ENCODE data around the gene KCTD5. TPM values are rescaled to one million over a fixed set of nuclear protein-coding genes. Genes with fewer than 3 reads are reported as not detected.

The KCTD5 gene
- total RNA-seq, 1 experiment from 2014 or later, result 36.7 TPM

DNA sequence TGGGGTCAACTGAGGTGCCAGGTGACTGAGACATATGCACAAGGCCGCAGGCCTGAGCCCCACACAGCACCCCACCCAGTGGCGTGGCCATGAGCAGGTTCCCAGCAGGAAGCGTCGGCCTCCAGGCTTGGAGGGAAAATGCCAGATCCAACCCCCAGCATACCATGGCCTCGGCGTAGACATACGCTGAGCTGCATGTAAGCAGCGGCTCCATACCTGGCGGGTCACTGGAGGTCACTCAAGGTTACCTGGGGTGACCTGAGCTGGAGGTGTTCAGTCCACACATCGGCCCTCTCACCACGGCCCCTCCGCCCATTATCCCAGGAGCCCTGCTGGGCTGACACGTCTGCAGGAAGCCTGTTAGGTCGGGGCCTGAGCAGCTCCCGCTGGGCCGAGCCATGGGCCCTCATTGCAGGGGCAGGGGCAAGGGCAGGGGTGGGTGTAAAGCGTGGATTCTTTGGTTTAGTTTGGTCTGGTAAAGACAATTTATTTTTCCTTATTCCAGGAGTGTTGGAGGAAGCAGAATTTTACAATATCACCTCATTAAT, 15.2 kb downstream of the KCTD5 start:
- Mint-ChIP-seq H3K36me3 (ENCODE audit: insufficient read depth, unreplicated experiment) (peaks cover 18% of the 10 kb centered on the region), H3K4me1 (ENCODE audit: low read depth, unreplicated experiment) (no peaks in the 10 kb centered on the region)
- CTCF ChIA-PET, result no interaction called here

DNA sequence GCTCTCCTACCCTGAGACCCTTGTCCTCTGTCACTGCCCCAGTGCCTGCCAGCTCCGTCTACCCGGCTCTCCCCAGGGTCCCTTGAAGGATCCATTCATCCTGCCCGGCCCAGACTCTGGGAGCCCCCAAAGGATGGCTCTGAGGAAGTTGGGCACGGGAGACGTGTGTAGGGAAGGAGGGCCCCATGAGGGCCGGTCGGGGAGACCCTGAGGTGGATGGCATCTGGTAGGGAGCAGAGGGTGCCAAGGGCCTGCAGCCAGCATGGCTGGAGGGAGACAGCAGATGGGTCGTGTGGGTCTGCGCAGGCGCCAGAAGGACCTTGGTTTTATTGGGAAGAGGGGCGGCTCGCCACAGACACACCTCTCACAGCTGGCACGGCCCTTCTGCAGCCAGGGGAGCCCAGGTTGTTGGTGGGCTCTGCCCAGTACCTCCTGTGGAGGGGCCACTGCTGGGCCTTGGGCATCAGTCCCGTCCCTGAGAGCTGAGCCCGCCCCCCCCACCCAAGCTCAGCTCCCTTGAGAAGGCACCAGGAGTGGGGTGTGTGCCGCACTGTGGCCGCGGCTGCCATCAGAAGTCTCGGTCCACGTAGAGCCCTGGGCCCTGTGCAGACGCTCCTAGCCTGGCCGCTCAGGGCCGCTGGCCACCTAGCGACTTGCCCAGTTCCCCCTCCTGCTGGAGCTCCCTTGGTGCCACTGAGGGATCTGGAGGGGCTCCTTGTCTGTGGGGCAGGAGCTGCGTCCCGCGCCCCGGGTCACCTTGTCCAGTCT, 16.0 kb downstream of the KCTD5 start:
- intact Hi-C loops (cut with micrococcal nuclease; ENCODE audit: unreplicated experiment), result no loop called here
- CTCF ChIA-PET, result no interaction called here
- TF ChIP-seq, protein P1, sequence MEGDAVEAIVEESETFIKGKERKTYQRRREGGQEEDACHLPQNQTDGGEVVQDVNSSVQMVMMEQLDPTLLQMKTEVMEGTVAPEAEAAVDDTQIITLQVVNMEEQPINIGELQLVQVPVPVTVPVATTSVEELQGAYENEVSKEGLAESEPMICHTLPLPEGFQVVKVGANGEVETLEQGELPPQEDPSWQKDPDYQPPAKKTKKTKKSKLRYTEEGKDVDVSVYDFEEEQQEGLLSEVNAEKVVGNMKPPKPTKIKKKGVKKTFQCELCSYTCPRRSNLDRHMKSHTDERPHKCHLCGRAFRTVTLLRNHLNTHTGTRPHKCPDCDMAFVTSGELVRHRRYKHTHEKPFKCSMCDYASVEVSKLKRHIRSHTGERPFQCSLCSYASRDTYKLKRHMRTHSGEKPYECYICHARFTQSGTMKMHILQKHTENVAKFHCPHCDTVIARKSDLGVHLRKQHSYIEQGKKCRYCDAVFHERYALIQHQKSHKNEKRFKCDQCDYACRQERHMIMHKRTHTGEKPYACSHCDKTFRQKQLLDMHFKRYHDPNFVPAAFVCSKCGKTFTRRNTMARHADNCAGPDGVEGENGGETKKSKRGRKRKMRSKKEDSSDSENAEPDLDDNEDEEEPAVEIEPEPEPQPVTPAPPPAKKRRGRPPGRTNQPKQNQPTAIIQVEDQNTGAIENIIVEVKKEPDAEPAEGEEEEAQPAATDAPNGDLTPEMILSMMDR (IDR thresholded peaks at IDR 0.05; ENCODE audit: unreplicated experiment), result no peak

More for the DNA sequence above, 15.2 kb downstream of the KCTD5 start:
- BruUV-seq (replicated peaks), result no TSS peak
- intact Hi-C loops (cut with micrococcal nuclease; ENCODE audit: unreplicated experiment), result no loop called here
- H3K27me3 Mint-ChIP-seq (ENCODE audit: unreplicated experiment), result no peaks in the 10 kb centered on the region
- H3K27ac Mint-ChIP-seq (ENCODE audit: unreplicated experiment), result no peak overlapping the region
- TF ChIP-seq, protein P1 (IDR thresholded peaks at IDR 0.05; ENCODE audit: unreplicated experiment), result no peak
- H3K4me3 Mint-ChIP-seq (ENCODE audit: low read depth, unreplicated experiment), result no peak overlapping the region
- no peaks in the 10 kb centered on the region for H3K9me3 Mint-ChIP-seq (ENCODE audit: low read depth, unreplicated experiment)
- DNase-seq, result no peak

DNA sequence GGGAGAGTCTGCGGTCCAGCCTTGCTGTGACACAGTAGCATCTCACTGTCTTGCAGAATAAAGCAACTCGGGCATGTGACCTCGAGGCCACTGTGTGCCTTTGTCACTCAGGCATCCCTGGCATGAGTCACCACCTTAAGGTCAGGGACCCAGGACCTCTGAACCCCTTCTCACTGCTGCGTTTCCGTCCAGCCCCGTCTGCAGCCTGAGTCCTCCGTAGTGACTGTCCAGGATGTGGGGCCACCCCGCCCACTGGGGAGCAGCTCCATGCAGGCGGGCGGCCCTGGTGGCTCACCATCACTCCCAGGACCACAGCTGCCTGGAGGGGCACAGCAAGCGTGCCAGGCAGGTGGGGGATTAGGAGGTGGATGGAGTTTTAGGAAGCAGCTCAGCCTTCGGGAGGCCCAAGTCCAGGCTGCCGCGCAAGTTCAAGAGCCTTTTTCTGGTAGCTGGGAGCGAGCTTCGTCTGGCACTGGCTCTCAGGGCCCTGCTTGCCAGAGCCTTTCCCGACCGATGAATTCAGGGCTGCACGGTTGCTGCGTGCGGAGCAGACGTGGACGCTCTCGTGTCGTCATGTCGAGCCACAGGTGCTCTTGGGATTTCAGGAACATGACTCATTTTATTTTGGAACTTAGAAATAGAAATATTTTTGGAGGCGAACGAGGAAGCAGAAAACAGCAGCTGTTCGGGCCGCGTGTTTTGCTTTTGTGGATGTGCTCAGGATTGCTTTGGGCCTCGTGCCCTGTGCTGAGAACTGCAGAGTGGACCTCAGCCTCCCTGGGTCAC, 16.8 kb downstream of the KCTD5 start:
- H3K27me3 Mint-ChIP-seq (ENCODE audit: unreplicated experiment), result no peaks in the 10 kb centered on the region
- TF ChIP-seq, protein P1 (IDR thresholded peaks at IDR 0.05; ENCODE audit: unreplicated experiment), result no peak
- peaks cover 29% of the 10 kb centered on the region for H3K36me3 Mint-ChIP-seq (ENCODE audit: insufficient read depth, unreplicated experiment)
- no TSS peak for BruUV-seq (replicated peaks)
- no peak overlapping the region for H3K27ac Mint-ChIP-seq (ENCODE audit: unreplicated experiment)
- CTCF ChIA-PET, result interaction anchor here (0.5 kb wide), 1 partner anchor 179 kb away, joined by 3 read pairs; the partner anchor contains the start of gene AMDHD2
- intact Hi-C loops (cut with micrococcal nuclease; ENCODE audit: unreplicated experiment), result no loop called here
- H3K9me3 Mint-ChIP-seq (ENCODE audit: low read depth, unreplicated experiment), result no peaks in the 10 kb centered on the region
- no peak overlapping the region for H3K4me3 Mint-ChIP-seq (ENCODE audit: low read depth, unreplicated experiment)
- no peaks in the 10 kb centered on the region for H3K4me1 Mint-ChIP-seq (ENCODE audit: low read depth, unreplicated experiment)
- DNase-seq, result no peak

More for the DNA sequence above, 16.0 kb downstream of the KCTD5 start:
- Mint-ChIP-seq H3K36me3 (ENCODE audit: insufficient read depth, unreplicated experiment) (peaks cover 22% of the 10 kb centered on the region), H3K4me3 (ENCODE audit: low read depth, unreplicated experiment) (no peak overlapping the region), H3K9me3 (ENCODE audit: low read depth, unreplicated experiment) (no peaks in the 10 kb centered on the region), H3K27me3 (ENCODE audit: unreplicated experiment) (no peaks in the 10 kb centered on the region), H3K27ac (ENCODE audit: unreplicated experiment) (no peak overlapping the region), H3K4me1 (ENCODE audit: low read depth, unreplicated experiment) (no peaks in the 10 kb centered on the region)
- no TSS peak for BruUV-seq (replicated peaks)
- DNase-seq, result no peak

DNA sequence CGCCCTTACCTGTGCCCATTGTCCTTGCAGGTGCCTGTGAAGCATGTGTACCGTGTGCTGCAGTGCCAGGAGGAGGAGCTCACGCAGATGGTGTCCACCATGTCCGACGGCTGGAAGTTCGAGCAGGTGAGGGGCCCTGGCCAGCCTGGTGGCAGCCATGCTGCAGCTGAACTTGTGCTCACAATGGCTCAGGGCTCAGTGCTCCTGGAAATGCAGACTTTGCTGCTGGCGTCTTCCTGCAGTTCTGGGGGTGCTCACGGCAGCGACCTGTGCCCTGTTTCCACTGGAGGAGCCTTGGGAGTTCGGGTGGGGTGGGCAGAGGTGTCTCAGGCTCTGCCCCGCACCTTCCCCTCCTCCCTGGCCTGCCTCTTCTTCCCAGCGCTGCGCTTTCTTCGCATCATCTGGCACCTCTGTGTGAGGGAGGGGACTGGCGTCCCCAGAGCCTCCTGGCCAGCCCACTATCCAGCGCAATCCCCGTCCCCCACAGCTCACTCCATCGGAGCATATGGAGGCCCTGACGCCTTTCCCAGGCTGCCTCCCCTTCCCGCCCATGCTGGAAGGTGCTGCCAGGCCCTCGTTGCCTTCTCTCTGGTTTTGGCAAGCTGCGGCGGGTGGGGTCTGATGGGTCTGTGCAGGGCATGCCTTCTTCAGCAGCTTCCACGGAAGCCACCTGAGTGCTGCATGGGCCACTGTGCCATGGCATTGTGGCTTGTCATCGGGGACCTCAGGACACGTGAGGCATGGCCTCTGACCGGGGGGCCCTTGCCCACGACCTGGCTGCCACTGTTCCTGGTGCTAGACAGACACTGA, 17.7 kb downstream of the KCTD5 start:
- Mint-ChIP-seq H3K36me3 (ENCODE audit: insufficient read depth, unreplicated experiment) (peaks cover 36% of the 10 kb centered on the region), H3K27me3 (ENCODE audit: unreplicated experiment) (no peaks in the 10 kb centered on the region), H3K27ac (ENCODE audit: unreplicated experiment) (no peak overlapping the region), H3K9me3 (ENCODE audit: low read depth, unreplicated experiment) (no peaks in the 10 kb centered on the region), H3K4me3 (ENCODE audit: low read depth, unreplicated experiment) (no peak overlapping the region), H3K4me1 (ENCODE audit: low read depth, unreplicated experiment) (no peaks in the 10 kb centered on the region)
- no peak for DNase-seq
- TF ChIP-seq, protein P1 (IDR thresholded peaks at IDR 0.05; ENCODE audit: unreplicated experiment), result no peak
- CTCF ChIA-PET, result no interaction called here
- no TSS peak for BruUV-seq (replicated peaks)
- intact Hi-C loops (cut with micrococcal nuclease; ENCODE audit: unreplicated experiment), result no loop called here

All from Calu3 (cell line).